A172 (cell line): Measurements from ENCODE around the gene ACIN1. TPM values are rescaled to one million over a fixed set of nuclear protein-coding genes. Genes with fewer than 3 reads are reported as not detected.
A peak's percentile ranks its signal among the peaks of the same experiment; 100 is the strongest.

Experiments
- DNase-seq: peaks from one replicate; pipeline ENCODE4 v3.0.0-alpha.2; 2015; ENCODE audit warnings: low spot score
- total RNA-seq: library from RNA; depleted of rRNA; stranded (reverse); fragments of >200 nt; shearing (Covaris generic); gene quantifications from 2 replicates; pipeline ENCODE4 v1.2.3, GENCODE V29; 2014

ACIN1 gene
- total RNA-seq, 1 experiment from 2014 or later, result 58.8 TPM

- DNase-seq, result no peak
Observed at GRCh38 chr14:23043754-23044153, 51.2 kb downstream of the ACIN1 start.

GRCh38 chr14:23043145-23043544 is 51.8 kb downstream of the ACIN1 start:
- DNase-seq, result no peak

- DNase-seq, result no peak
Observed at GRCh38 chr14:23042162-23042965, 52.6 kb downstream of the ACIN1 start, which contains the start of gene PSMB11. Gene PSMB11, plus strand, starts transcription at chr14:23042212. Its CDS starts 14 bp downstream, at chr14:23042226.

GRCh38 chr14:23041729-23042128 is 53.2 kb downstream of the ACIN1 start:
- no peak for DNase-seq

GRCh38 chr14:23040100-23040499 is 54.8 kb downstream of the ACIN1 start:
- DNase-seq, result no peak

GRCh38 chr14:23035303-23036144 is 59.4 kb downstream of the ACIN1 start:
- no peak for DNase-seq

- peak; percentile 90 for DNase-seq
Observed at GRCh38 chr14:23034498-23035302, 60.2 kb downstream of the ACIN1 start, which contains the start of gene PSMB5. Gene PSMB5, minus strand, starts transcription at chr14:23034900. Its CDS starts 19 bp downstream, at chr14:23034881.

GRCh38 chr14:23033801-23034497 is 61.0 kb downstream of the ACIN1 start:
- DNase-seq, result no peak

- no peak for DNase-seq
Observed at GRCh38 chr14:23033251-23033727, 61.6 kb downstream of the ACIN1 start.

- DNase-seq, result no peak
Observed at GRCh38 chr14:23030936-23031335, 64.0 kb downstream of the ACIN1 start.

- DNase-seq, result no peak
Observed at GRCh38 chr14:23028799-23029198, 66.1 kb downstream of the ACIN1 start.

- no peak for DNase-seq
Observed at GRCh38 chr14:23025151-23025814, 69.7 kb downstream of the ACIN1 start.

GRCh38 chr14:23024612-23025075 is 70.3 kb downstream of the ACIN1 start:
- DNase-seq, result no peak

GRCh38 chr14:23023795-23024152 is 71.2 kb downstream of the ACIN1 start:
- no peak for DNase-seq

GRCh38 chr14:23023022-23023794 is 71.7 kb downstream of the ACIN1 start:
- DNase-seq, result no peak

GRCh38 chr14:23021889-23022442 is 73.0 kb downstream of the ACIN1 start:
- no peak for DNase-seq

GRCh38 chr14:23021434-23021833 is 73.5 kb downstream of the ACIN1 start:
- DNase-seq, result no peak

GRCh38 chr14:23020143-23021128 is 74.5 kb downstream of the ACIN1 start:
- DNase-seq, result no peak
